ENCODE results near the gene ELK3. TPM values are rescaled to one million over a fixed set of nuclear protein-coding genes. Genes with fewer than 3 reads are reported as not detected.

ELK3 gene
- polyA plus RNA-seq, 4 donors, result 48.4 to 60.7 (median 55.0) TPM

GRCh38 chr12:96228566-96229248 lies 34.5 kb downstream of the ELK3 start:
- no peak for DNase-seq (ENCODE audit: low read depth in 4 of 4, low spot score in 2 of 4)

- DNase-seq (ENCODE audit: low read depth in 4 of 4, low spot score in 2 of 4), result no peak
These were observed 36.5 kb downstream of the ELK3 start for GRCh38 chr12:96230646-96231045.

- no peak for DNase-seq (ENCODE audit: low read depth in 4 of 4, low spot score in 2 of 4)
These were observed 39.0 kb downstream of the ELK3 start for GRCh38 chr12:96233168-96233567.

GRCh38 chr12:96233939-96234461 lies 39.8 kb downstream of the ELK3 start:
- DNase-seq (ENCODE audit: low read depth in 4 of 4, low spot score in 2 of 4), result no peak

- no peak for DNase-seq (ENCODE audit: low read depth in 4 of 4, low spot score in 2 of 4)
These were observed 40.7 kb downstream of the ELK3 start for GRCh38 chr12:96234591-96235483.

GRCh38 chr12:96235484-96235826 lies 41.3 kb downstream of the ELK3 start:
- DNase-seq (ENCODE audit: low read depth in 4 of 4, low spot score in 2 of 4), result no peak

- DNase-seq (ENCODE audit: low read depth in 4 of 4, low spot score in 2 of 4), result no peak
These were observed 42.1 kb downstream of the ELK3 start for GRCh38 chr12:96236221-96236822.

- no peak for DNase-seq (ENCODE audit: low read depth in 4 of 4, low spot score in 2 of 4)
These were observed 42.9 kb downstream of the ELK3 start for GRCh38 chr12:96237035-96237434.

- no peak for DNase-seq (ENCODE audit: low read depth in 4 of 4, low spot score in 2 of 4)
These were observed 43.4 kb downstream of the ELK3 start for GRCh38 chr12:96237465-96238077.

GRCh38 chr12:96238336-96239047 lies 44.3 kb downstream of the ELK3 start:
- DNase-seq (ENCODE audit: low read depth in 4 of 4, low spot score in 2 of 4), result no peak

GRCh38 chr12:96239711-96240635 lies 45.8 kb downstream of the ELK3 start:
- DNase-seq (ENCODE audit: low read depth in 4 of 4, low spot score in 2 of 4), result no peak

- no peak for DNase-seq (ENCODE audit: low read depth in 4 of 4, low spot score in 2 of 4)
These were observed 46.5 kb downstream of the ELK3 start for GRCh38 chr12:96240656-96241055.

- DNase-seq (ENCODE audit: low read depth in 4 of 4, low spot score in 2 of 4), result no peak
These were observed 47.3 kb downstream of the ELK3 start for GRCh38 chr12:96241431-96241830.

- DNase-seq (ENCODE audit: low read depth in 4 of 4, low spot score in 2 of 4), result no peak
These were observed 47.7 kb downstream of the ELK3 start for GRCh38 chr12:96241846-96242256.

GRCh38 chr12:96242597-96242996 lies 48.4 kb downstream of the ELK3 start:
- no peak for DNase-seq (ENCODE audit: low read depth in 4 of 4, low spot score in 2 of 4)

- DNase-seq (ENCODE audit: low read depth in 4 of 4, low spot score in 2 of 4), result no peak
These were observed 50.7 kb downstream of the ELK3 start for GRCh38 chr12:96244826-96245225.

GRCh38 chr12:96246926-96247505 lies 52.8 kb downstream of the ELK3 start:
- no peak for DNase-seq (ENCODE audit: low read depth in 4 of 4, low spot score in 2 of 4)

GRCh38 chr12:96247563-96247962 lies 53.4 kb downstream of the ELK3 start:
- no peak for DNase-seq (ENCODE audit: low read depth in 4 of 4, low spot score in 2 of 4)
